ENCODE results near the gene KDM3A. TPM values are rescaled to one million over a fixed set of nuclear protein-coding genes. Genes with fewer than 3 reads are reported as not detected.

The KDM3A gene
- total RNA-seq, 6 experiments from 2014 or later: 17.6 to 25.1 (median 21.3) TPM

GRCh38 chr2:86453836-86454235 is 12.7 kb downstream of the KDM3A start:
- TF ChIP-seq, protein P1, sequence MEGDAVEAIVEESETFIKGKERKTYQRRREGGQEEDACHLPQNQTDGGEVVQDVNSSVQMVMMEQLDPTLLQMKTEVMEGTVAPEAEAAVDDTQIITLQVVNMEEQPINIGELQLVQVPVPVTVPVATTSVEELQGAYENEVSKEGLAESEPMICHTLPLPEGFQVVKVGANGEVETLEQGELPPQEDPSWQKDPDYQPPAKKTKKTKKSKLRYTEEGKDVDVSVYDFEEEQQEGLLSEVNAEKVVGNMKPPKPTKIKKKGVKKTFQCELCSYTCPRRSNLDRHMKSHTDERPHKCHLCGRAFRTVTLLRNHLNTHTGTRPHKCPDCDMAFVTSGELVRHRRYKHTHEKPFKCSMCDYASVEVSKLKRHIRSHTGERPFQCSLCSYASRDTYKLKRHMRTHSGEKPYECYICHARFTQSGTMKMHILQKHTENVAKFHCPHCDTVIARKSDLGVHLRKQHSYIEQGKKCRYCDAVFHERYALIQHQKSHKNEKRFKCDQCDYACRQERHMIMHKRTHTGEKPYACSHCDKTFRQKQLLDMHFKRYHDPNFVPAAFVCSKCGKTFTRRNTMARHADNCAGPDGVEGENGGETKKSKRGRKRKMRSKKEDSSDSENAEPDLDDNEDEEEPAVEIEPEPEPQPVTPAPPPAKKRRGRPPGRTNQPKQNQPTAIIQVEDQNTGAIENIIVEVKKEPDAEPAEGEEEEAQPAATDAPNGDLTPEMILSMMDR (IDR thresholded peaks at IDR 0.05): no peak
- no peaks in the 10 kb centered on the region for H3K9me3 Mint-ChIP-seq
- H3K27ac Mint-ChIP-seq: peak overlapping the region; percentile 56
- peaks cover 55% of the 10 kb centered on the region for H3K36me3 Mint-ChIP-seq (ENCODE audit: low read depth)
- no peak overlapping the region for H3K4me3 Mint-ChIP-seq
- DNase-seq: peak; percentile 74
- no peaks in the 10 kb centered on the region for H3K27me3 Mint-ChIP-seq (ENCODE audit: insufficient read depth)
- peaks cover 27% of the 10 kb centered on the region for H3K4me1 Mint-ChIP-seq (ENCODE audit: low read depth)

DNA sequence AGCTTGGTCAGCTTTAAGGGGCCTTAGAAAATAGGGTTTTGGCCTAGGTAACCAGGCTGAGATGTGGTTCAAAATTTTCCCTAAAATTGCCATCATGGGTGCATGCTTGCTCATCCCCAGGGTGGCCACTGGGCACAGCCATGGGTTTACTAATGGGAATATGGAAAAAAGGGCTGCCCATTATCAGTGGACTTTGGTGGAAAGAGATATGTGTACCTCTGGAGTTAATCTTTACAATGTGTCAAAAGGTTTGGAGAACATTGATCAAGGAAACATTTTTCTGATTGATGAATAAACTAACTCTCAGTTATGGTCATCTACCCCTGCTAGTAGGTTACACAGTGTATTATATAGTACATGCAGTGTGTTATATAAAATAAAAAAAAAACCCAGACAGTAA is 13.1 kb downstream of the KDM3A start:
- no peak for DNase-seq
- no peaks in the 10 kb centered on the region; the same call in 1 of the 2 replicates for H3K27me3 Mint-ChIP-seq (ENCODE audit: insufficient read depth)
- H3K4me3 Mint-ChIP-seq: no peak overlapping the region
- no peaks in the 10 kb centered on the region for H3K9me3 Mint-ChIP-seq
- peaks cover 59% of the 10 kb centered on the region for H3K36me3 Mint-ChIP-seq (ENCODE audit: low read depth)
- peaks cover 24% of the 10 kb centered on the region for H3K4me1 Mint-ChIP-seq (ENCODE audit: low read depth)
- TF ChIP-seq, protein P1 (IDR thresholded peaks at IDR 0.05): no peak
- H3K27ac Mint-ChIP-seq: peak overlapping the region; percentile 56

DNA sequence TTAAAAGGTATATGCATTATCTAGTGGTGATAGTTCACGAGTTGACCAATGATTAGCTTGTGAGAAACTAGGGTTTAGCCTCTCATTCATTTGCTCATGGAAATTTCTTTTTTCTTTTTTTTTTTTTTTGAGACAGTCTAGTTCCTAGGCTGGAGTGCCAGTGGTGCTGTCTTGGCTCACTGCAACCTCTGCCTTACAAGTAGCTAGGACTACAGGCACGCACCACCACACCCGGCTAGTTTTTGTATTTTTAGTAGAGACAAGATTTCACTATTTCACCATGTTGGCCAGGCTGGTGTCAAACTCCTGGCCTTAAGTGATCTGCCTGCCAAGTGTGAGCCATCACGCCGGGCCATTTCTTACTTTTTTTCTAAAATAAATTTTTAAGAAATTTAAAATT is 14.0 kb downstream of the KDM3A start:
- peaks cover 24% of the 10 kb centered on the region for H3K4me1 Mint-ChIP-seq (ENCODE audit: low read depth)
- H3K4me3 Mint-ChIP-seq: no peak overlapping the region
- no peak overlapping the region for H3K27ac Mint-ChIP-seq
- DNase-seq: no peak
- H3K27me3 Mint-ChIP-seq (ENCODE audit: insufficient read depth): no peaks in the 10 kb centered on the region; the same call in 1 of the 2 replicates
- no peaks in the 10 kb centered on the region for H3K9me3 Mint-ChIP-seq
- TF ChIP-seq, protein P1 (IDR thresholded peaks at IDR 0.05): no peak
- H3K36me3 Mint-ChIP-seq (ENCODE audit: low read depth): peaks cover 58% of the 10 kb centered on the region

GRCh38 chr2:86461042-86461743 is 20.0 kb downstream of the KDM3A start:
- Mint-ChIP-seq H3K9me3 (no peaks in the 10 kb centered on the region), H3K27me3 (ENCODE audit: insufficient read depth) (no peaks in the 10 kb centered on the region; the same call in 1 of the 2 replicates), H3K36me3 (ENCODE audit: low read depth) (peaks cover 56% of the 10 kb centered on the region), H3K4me3 (no peak overlapping the region), H3K4me1 (ENCODE audit: low read depth) (no peaks in the 10 kb centered on the region), H3K27ac (no peak overlapping the region)
- TF ChIP-seq, protein P1 (IDR thresholded peaks at IDR 0.05): no peak
- no peak for DNase-seq

DNA sequence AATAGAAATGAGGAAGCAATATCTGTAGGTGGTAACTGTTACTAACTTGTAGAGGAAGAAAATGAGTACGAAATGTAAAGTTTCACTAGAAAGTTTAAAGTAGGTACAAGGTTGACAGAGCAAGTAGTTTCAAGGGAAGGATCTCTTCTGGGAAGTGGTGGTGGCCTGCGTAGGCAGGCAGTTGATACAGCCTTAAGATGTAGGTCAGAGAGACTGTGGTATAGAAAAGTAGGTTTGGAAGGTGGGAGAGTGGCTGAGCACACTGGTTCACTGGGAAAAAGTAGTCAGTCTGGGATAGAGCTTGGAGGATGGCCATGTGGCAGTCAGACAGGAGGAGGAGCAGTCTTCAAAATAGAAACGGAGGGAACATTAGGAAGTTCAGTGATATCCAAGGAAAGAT is 23.5 kb downstream of the KDM3A start:
- TF ChIP-seq, protein P1 (IDR thresholded peaks at IDR 0.05): no peak
- Mint-ChIP-seq H3K27me3 (ENCODE audit: insufficient read depth) (no peaks in the 10 kb centered on the region), H3K27ac (no peak overlapping the region; the same call in 1 of the 2 replicates), H3K9me3 (no peaks in the 10 kb centered on the region), H3K4me1 (ENCODE audit: low read depth) (no peaks in the 10 kb centered on the region), H3K36me3 (ENCODE audit: low read depth) (peaks cover 37% of the 10 kb centered on the region), H3K4me3 (no peak overlapping the region)
- DNase-seq: no peak

All from HFFc6 (cell line).